HG02759 (cell line): ENCODE measurements around the gene LCE7A.

ENCODE experiments used
- ATAC-seq: cut with Tn5 transposase; IDR thresholded peaks from one replicate; pipeline ENCODE4 v1.9.1; 2021; ENCODE audit warnings: mild to moderate bottlenecking, moderate library complexity; ENCODE audit not compliant: unreplicated experiment

Gene LCE7A, protein sequence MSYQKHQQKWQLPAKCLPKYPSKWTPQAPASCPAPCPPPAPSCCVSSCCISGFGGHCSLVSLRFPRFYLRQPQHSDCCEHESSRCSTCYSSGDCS

GRCh38 chr1:152859696-152860095, at the start of gene LCE7A:
LCE7A (plus strand) TSS chr1:152859996; CDS start chr1:152860698, 702 bp downstream.
- no peak for ATAC-seq

GRCh38 chr1:152811050-152811449, 48.7 kb upstream of the LCE7A start:
- no peak for ATAC-seq

- ATAC-seq: no peak
These were observed 48.1 kb upstream of the LCE7A start, which contains the start of gene LCE1B for GRCh38 chr1:152811671-152812070. LCE1B (plus strand) TSS chr1:152811971; CDS start chr1:152812447, 476 bp downstream.

DNA sequence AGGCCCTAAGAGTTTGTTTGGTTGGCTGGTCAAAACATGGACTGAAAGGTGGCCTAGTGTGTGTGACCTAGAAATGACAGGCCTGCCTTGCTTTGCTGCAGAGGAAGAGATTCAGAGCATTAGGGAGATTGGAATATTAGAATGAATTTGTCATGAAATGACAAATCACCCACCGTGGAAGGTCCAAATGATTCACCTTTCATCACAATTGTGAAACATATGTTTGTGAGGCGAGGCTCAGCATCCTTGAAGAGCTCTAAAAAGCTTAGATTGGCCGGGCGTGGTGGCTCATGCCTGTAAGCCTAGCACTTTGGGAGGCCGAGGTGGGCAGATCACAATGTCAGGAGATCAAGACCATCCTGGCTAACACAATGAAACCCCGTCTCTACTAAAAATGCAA, 42.5 kb upstream of the LCE7A start:
- ATAC-seq: no peak

- no peak for ATAC-seq
These were observed 36.5 kb upstream of the LCE7A start for GRCh38 chr1:152823294-152823693.

DNA sequence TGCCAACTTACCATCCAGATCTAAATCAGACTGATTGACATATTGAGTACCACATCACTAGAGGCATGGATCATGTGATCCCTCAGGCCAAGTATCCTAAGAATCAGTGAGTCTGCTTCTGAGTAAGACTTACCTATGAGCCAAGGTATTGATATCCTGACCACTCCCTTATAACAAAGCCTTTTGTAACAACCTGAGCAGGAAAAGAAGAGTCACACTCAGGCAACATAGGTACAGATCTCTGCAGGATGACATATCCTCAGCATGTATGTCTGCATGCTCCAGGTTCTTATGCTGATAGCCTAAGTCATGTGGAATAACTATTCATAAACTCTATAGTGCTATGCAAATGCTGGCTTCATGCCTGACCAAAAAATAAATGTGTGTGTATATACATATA, 34.8 kb upstream of the LCE7A start:
- no peak for ATAC-seq

DNA sequence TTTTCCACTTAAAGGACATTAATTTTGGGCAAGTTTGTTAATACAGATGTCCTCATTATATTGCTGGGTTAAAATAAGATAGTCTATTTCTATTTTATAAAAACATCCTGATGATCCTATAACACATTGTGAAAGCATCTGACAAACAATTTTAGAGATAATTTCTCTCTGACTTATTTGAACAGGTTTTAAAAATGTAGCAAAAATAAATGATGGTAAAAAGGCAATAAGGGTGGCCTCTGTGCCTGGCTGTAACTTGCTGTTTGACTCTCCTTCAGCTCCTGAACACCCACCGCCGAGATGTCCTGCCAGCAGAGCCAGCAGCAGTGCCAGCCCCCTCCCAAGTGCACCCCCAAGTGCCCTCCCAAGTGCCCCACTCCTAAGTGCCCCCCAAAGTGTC, 32.6 kb upstream of the LCE7A start, which contains the start of gene LCE1A:
Gene LCE1A (plus strand): TSS at position 301 of the 400 bp plus-strand sequence. CDS start 0 bp downstream, at position 301.
- ATAC-seq: no peak

DNA sequence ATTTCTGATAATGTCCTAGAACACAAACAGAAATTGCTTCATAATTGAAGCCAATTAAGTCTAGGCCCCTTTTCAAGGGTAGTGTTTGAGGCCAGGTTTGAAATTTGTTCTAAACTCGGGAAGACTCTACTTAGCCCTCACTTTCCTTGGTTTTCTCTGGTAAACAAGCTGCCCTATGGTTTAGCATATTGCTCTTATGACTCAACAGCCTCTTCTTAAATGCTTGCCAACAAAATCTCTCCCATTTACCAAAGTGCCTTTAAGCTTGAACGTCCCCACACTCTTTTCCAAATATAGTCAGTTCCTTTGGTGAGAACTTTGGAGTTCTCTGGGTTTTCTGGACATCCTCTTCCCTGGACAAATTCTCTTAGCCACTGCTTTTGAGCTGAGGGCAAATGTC, 22.9 kb upstream of the LCE7A start:
- no peak for ATAC-seq

DNA sequence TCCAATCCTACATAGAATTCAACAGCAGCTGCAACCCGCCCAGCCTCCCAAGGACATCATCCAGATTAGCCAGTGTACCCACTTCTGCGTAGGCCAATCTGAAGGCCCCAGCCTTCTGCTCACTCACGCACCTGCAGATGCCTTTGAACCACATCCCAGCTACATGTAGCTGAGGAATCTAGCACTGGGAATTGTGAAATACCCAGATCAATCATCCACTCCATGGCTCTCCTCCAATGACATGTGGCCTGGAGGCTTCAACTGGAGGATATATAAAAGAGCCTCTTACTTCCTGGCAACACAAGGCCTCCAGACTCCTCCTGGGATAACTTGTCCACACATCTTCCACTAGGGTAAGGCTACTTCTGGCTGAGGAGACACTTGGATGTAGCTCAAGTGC, 17.2 kb upstream of the LCE7A start, which contains the start of gene LCE6A:
Gene LCE6A (plus strand): TSS at position 301 of the 400 bp plus-strand sequence. CDS start 665 bp downstream, outside the sequence.
- ATAC-seq: no peak

DNA sequence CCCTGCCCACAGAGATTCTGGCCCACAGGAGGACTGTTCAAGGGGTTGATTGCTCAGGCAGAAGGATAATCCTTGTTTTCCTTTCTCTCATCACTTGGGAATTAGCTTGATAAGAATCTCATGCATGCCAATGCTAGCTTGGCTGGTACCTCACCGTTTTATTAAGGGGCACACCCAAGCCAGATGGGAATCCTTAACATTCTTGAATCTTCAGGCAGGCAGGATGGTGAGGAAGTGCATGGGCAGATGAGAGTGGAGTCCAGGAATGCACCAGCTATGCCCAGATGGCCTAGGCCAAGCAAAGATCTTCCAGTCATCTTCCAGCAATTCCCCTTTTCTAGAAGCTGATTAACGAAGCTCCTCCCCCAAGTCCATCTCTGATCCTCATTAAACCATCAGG, 4.1 kb upstream of the LCE7A start:
- no peak for ATAC-seq

DNA sequence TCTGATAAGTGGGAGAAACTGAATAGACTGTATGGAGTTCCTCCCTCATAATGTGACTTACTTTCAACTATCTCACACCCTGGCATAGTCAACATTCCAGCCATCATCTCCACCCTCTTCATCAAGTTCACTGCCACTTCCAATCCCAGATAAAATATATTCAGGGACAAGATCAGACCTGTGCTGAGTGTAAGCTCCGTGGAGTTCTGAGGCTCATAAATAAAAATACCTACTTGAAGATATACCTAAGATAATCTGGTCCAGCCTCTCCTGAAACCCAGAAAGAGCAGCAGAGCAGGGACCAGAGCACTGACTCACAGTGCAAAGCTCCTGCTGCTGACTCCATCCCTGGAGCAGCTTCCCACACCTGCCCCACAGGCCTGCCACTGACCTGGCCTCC, 1.7 kb upstream of the LCE7A start:
- ATAC-seq: no peak

- ATAC-seq: no peak
These were observed 333 bp downstream of the LCE7A start for GRCh38 chr1:152860129-152860528.

- ATAC-seq: no peak
These were observed 1.6 kb downstream of the LCE7A start for GRCh38 chr1:152861374-152861773.

GRCh38 chr1:152864443-152864842, 4.6 kb downstream of the LCE7A start:
- no peak for ATAC-seq

- no peak for ATAC-seq
These were observed 6.5 kb downstream of the LCE7A start for GRCh38 chr1:152866321-152866720.

- ATAC-seq: no peak
These were observed 10.1 kb downstream of the LCE7A start for GRCh38 chr1:152869808-152870419.

DNA sequence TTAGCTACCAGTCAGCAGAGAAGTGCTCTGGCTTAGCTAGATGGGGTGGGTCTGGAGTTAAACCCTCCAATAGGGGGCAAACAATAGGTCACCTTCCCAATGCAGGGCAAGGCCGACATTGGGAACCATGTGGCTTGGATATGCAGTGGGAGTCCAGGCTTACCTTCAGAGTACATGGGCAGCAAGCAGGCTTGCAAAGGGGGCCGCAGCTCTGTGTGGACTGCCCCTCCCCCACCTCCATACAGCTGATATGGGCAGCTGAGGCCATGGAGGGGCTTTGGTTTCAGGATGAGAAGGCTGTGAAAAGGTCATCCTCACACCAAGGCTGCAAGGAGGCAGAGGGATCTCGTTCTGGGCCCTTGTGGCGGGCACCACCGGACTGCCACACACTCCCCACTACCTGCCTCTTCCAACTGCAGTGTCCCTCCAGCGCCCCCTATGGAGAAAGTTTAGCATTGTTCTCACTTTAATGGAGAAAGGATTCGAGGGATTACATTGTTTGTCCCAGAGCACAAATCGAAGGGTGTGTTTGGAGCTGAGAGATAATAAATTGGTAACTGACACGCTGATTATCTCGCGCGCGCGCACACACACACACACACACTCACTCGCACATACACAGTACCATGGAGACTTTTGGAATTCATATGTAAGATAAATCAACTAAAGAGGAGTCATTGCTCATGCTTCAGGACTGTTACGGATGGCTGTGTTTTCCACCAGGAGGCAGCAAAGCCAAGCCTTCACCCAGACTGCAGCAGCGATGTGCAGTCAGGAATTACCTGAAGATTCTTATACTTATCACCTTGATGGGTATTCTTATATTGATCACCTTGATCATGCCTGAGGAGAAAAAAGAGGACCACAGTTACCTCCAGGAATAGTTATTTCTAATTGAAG, 11.3 kb downstream of the LCE7A start:
- ATAC-seq: no peak

- no peak for ATAC-seq
These were observed 11.9 kb downstream of the LCE7A start for GRCh38 chr1:152871731-152872126.

GRCh38 chr1:152873495-152873894, 13.7 kb downstream of the LCE7A start:
- ATAC-seq: no peak

DNA sequence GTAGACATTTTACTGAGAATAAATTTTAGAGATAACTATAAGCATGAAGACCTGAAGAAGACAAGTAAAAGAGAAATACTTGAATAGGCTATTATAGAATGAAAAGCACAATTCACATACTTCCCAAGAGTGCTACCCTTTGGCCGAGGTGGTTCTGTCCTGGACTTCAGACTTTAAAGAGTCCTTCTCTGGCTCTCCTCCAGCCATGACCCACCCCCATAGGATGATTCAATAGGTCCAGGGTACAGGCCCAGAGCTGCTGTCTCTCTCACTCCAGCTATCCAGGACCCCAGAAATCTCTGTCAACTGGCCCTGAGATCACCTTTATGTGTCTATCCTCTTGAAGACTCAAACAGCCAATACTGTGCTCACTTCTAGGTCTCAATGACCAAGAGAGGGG, 17.0 kb downstream of the LCE7A start:
- no peak for ATAC-seq

GRCh38 chr1:152878042-152878441, 18.2 kb downstream of the LCE7A start, which contains the start of gene SMCP:
SMCP (plus strand) TSS chr1:152878322; CDS start chr1:152884423, 6,101 bp downstream.
- ATAC-seq: no peak
